HG03039 (cell line): ENCODE results near the gene ALOX5.
"Not testable (repeated sequence)": the region's sequence is repeated elsewhere in the genome, so short reads cannot be mapped to it uniquely, and the experiment has no call there.

ENCODE experiments used
- ATAC-seq: cut with Tn5 transposase; IDR thresholded peaks from one replicate; pipeline ENCODE4 v1.9.1; 2021; ENCODE audit warnings: mild to moderate bottlenecking, moderate library complexity; ENCODE audit not compliant: unreplicated experiment

The ALOX5 gene

DNA sequence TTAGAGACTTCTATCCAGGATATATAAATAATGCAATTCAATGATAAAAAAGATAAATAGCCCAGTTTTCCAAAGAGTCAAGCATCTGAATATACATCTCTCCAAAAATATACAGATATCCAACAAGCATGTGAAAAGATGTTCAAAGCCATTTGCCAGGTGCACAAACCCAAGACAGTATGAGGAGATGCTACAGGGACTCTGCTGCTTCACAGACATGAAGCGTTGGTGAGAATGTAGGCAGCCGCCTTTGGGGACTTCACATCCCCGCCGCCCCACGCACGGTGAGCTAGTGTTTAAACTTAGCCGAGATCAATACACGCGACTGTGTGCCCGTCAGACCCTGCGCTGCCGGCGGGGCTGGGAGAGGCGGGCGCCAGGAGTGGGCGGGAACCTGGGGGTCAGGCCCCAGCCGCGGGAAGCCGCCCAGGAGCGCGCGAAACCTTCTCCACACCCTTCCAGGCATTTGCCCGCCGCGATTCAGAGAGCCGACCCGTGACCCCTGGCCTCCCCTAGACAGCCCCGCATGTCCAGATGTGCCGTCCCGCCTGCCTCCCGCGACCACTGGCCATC, 927 bp upstream of the ALOX5 start:
- peak; percentile 39 for ATAC-seq

DNA sequence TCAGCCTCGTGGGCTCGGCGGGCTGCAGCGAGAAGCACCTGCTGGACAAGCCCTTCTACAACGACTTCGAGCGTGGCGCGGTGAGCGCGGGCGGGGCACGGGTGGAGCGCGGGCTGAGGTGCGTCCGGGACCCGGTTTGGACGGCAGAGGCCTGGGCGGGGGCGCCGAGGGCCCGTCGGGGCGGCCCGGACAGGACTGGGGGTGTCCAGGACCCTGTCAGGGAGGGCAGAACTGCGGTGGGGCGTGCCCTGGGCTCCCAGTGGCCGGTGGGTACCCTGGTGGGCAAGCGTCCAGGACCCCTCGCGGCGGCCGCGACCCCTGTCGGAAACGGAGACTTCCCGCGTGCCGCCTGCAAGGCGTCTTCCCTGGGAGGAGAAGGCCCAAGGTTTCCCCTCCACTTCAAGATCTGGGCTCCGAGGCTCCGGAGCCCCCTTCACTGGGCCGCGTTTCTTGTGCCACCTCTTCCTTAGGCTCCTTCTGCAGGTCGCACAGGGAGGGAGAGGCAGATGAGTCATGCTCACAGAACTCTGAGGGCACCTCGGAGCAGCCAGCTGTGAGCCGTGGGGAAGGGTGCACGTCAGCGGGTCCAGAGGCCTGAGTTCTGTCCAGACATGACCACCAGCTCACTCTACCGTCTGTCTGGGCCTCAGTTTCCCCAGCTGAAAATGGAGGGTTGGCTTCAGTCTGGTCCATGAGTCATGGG, 485 bp downstream of the ALOX5 start:
- no peak for ATAC-seq

DNA sequence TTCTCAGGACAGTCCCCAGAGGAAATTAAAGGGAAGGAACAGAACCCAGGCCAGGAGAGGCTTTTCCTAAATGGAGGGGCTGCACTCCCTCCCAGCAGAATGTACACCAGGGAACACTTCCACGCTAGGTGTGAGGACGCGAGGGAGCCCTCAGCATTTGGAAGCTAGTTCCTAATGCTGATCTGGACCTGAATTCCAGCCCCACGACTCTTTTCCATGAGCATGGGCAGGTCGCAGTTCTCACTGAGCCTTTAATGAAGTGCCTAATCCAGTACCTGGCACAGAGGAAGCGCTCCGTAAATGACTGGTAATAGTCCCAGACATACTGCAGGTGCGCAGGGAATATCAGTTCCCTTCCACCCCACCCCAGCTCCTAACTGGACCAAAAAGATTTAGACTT, 1.1 kb downstream of the ALOX5 start:
- ATAC-seq: no peak

DNA sequence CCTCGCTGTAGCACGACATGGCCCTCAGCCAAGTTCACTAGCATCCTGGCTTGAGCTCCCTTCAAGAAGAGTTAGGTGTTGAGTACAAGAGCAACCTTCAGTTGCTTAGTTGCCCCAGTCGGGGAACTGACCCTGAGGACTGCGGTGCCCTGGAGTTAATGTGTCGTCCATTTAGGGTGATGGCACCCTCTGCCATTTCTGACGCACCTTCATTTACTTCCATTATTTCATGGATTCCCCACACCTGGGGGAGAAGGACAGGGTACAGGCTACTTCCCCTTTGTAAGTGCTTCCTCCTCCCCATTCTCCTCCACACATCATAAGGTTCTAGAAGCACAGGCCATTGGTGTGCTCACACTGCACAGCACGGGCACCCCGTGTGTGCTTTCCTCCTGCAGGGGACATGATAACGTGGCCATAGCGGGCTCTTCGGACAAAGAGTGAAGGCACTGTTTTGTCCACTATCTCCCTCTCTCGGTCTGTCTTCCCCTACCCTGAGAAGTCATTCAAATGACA, 1.8 kb downstream of the ALOX5 start:
- ATAC-seq: no peak

DNA sequence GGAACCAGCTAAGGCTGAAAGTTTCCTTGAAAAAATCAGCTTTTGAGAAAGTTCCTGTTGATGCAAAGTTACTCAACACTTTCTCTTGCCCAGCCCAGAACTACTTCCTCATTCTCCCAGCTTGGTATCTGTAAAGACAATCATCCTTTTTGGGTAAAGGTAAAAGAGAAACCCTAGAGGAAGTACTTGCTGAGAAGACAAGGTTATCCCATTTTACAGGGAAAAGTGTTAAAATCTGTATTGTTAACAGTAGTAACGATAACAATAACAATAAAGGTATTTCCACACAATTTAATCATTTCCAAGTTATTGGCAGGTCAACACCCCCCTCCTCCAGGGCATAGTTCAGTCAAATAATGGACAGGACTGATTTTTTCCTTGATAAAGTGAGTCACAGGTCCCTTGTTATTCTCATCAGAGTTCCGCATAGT, 2.4 kb downstream of the ALOX5 start:
- ATAC-seq: no peak

DNA sequence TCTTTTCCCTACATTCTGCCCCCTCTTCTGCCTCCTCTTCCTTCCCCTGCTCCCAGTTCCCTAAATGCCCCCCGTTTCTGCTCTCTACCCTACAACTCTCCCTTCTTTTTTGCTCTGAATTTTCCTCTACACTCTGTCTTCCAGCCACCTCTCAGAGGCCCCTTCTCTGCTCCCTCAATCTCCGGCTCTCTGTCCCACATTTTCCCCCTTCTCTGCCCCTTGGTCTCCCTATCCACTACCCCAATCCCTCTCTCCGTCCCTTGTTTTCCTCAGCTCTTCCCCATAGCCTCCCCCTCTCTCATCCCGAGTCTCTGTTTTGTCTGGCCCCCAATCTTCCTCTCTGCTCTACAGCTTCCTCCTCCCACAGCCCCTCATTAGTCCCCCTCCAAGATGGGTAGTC, 3.3 kb downstream of the ALOX5 start:
- no peak for ATAC-seq

DNA sequence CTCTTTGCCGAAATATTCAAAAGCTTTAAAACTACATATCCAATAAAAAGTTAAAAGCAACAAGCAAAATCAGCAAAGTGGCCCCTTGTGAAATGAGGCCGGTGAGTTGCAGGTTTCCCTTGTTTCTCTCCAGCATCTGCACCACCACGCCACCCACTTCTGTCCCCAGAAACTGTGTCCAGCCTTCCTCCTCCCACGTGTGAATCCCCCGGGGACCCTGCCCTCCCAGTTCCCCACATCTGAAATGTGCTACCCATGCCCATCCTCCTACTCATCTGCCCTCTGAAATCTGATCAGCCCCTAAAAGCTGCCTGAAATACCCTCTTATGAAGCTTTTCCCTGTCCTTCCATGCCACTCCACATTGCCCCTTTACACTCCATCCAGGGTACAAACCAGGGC, 3.8 kb downstream of the ALOX5 start:
- ATAC-seq: no peak

DNA sequence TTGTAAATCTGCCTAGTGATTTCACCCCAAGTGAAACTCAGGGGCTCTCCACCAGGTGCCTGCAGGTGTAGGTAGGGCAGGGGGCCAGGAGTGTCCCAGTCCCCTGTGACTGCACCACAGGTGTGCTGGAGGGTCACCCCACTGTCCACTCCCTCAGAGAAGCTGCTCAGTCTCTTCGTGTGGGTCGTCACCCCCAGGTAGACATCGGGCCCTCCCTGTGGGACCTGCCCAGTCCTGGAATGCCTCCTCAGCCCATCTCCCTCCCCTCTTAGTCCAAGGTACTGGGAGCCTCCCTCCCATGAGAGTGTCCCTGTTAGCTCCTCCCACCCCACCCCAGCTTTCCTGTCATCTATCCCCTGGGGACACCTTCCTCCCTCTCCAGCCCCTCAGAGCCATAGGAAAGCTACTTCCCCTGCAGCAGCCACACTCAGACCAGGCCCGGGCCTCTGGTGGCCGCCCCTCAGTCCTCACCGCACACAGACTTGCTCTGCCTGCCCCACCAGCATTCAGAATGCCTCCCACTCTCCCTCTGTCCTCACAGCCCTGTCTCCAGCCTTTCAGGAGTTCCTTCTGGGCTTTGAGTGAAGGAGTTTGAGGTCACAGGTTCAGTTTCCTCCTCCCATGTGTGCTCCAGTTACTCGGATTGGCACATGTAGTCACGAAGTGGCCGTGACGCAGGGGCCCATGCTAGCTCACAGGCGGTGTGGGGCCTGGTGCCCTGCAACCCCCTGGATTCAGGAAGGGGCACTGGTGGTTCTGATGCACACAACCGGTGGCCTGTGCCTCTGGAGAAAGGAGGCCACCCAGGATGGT, 5.1 kb downstream of the ALOX5 start:
- no peak for ATAC-seq

DNA sequence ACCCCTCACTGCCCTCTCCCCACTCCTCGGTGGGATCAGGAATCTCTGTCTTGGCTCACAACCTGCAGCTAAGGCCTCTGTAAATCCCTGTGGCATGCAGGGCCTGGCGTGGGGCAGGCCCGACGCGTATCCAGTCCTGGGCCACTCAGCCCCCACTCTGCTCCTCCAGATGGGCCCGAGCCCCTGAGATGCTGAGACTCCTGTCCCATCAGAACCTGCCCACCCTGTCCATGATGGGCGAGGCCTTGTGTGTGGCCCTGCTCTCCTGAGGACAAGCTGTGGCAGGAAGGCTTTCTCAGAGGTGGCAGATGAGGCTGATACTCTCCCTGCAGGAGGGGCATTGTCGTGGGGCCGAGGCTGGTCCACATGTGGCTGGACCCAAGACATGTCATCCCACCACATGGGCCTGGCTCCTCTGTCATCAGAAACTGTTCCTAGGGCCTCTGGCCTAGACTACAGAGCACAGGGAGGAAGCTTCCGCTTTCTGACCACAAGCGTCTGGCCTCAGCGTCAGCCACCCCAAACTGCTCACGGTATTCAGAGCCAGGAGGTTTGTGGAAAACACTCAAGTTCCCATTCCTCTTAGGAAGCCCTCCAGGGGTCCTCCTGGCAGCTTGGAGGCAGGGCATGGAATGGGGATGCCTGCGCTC, 6.0 kb downstream of the ALOX5 start:
- no peak for ATAC-seq

DNA sequence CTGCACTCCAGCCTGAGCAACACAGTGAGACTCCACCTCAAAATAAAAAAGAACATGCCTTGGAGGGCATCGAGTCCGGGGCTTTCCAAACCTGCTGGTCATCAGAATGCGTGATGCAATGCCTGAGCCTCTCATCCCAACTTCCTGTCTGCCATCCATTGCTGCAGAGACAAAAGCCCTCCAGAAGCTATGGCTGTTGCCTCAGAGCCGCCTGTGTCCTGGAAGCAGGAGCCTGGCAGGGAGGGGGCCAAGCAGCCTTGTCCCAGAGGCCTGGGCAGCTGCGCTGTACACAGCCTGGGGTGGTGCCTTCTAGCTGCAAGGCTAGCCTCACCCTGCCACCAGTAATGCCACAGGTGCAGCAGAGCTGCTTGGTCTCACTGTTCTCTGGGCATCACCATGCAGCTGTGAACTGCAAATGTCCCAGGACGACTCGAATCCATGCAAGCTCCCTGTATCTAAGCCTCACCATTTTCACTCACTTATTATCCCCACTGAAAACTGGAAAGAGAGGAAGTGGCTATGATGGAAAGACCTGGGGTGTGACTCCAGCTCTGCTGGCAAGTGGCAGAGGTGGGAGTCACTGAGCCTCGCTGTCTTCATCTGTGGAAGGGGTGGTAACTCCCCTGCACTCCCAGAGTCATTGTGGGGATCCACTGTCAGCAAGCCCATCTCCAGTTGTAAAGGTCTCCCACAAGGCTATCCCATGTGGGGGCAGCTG, 7.0 kb downstream of the ALOX5 start:
- ATAC-seq: no peak

DNA sequence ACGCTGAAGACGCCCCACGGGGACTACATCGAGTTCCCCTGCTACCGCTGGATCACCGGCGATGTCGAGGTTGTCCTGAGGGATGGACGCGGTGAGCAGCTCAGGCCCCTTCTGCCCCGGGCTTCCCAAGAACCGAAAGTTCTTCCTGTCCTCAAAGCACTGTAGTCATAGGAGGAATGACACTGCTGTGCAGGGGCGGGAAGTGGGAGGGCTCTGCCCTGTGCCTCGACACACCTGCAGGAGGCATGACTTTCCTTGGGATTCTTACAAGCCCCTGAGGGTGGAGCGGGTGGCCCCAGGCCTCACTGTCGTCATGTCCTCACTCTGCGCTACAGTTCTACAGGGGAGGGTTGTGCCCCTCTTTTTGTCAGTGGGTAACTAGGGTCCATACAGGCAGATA, 8.6 kb downstream of the ALOX5 start:
- no peak for ATAC-seq

DNA sequence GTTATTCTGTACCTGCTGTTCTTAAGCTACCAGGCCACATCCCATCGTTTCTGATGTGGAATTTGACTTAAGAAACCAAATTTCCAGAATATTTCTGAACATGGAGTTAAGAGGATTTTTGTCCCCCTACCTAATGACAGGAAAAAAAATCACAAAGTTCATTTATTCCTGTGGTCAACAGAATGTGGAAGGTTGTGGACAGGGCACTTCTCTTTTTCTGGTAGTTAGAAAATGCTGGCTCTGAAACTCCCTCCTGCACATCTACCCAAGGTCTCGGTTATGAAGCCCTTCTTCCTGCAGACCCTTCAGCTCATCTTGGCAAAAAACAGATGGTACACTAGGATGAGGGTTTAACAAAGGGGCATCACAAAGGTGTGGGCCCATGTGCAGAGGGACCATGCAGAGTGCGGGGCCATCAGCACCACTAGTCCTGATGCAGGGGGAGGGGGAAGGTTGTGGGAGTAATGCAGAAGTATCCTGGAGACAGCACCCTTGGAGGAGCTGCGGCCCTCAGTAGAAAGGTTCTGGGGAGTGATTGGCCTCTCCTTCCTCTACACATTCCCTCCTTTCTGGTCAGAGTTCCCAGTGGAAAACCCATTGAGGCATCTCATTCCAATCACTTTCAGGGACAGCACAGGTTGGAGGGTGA, 9.8 kb downstream of the ALOX5 start:
- no peak for ATAC-seq

DNA sequence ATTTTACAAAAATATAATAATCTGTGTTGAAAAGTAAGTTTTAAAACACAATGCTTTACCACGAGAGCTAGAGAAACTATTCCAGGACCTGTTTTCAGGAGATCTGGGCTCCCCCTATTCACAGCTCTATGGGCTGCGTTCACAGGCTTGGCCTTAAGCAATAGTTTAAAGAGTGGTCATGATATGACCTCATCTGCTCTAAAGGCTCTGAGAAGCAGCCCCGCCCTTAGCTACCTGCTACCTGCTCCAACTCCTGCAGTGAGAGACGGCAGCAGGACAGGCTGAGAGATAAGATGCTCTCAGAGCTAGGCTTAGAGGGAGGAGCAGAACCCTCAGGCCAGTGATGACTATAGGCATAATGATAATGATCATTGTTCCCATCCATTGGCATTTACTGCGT, 12.6 kb downstream of the ALOX5 start:
- ATAC-seq: no peak

DNA sequence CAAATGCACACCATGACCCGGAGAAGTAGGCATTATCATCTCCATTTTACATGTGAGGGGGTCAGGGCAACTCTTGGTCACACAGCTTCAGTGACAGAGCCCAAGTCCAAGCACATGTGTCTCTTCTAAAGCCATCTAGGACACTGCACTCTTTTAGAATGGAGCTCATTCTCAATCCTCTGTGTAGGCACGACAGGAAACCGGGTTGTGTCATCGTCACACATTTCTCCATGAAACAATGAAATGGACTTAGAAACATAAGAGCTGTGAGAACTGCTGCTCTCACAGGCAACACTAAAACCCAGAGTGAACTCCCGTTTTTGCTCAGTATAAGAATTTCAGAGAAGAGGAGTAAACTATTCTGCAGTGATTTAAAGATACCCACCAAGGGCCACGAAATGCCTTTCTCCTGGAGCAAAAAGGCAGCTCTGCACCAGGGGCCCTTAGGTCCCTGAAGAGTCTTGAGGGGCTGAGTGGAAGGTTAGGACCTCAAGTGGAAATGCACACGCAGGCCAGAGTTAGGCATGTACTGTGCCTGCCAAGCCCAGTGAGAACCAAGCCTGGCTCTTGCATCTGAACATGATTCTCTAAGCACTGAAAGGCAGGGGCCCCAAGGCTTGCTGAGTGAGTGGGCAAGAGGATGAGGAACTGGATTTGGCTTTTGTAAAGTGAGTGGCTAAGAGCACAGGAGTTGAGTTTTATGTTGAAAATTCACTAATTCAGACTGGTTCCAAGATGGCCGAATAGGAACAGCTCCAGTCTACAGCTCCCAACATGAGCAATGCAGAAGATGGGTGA, 13.3 kb downstream of the ALOX5 start:
- ATAC-seq: no peak

DNA sequence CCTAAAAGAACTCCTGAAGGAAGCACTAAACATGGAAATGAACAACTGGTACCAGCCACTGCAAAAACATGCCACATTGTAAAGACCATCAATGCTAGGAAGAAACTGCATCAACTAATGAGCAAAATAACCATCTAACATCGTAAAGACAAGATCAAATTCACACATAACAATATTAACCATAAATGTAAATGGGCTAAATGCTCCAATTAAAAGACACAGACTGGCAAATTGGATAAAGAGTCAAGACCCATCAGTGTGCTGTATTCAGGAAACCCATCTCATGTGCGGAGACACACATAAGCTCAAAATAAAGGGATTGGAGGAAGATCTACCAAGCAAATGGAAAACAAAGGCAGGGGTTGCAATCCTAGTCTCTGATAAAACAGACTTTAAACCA, 15.7 kb downstream of the ALOX5 start:
- not testable (repeated sequence) for ATAC-seq

DNA sequence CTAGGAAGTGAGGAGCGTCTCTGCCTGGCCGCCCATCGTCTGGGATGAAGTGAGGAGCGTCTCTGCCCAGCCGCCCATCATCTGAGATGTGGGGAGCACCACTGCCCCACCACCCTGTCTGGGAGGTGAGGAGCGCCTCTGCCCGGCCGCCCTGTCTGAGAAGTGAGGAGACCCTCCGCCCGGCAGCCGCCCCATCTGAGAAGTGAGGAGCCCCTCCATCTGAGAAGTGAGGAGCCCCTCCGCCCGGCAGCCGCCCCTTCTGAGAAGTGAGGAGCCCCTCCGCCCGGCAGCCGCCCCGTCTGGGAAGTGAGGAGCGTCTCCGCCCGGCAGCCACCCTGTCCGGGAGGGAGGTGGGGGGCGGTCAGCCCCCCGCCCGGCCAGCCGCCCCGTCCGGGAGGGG, 17.6 kb downstream of the ALOX5 start:
- ATAC-seq: not testable (repeated sequence)

DNA sequence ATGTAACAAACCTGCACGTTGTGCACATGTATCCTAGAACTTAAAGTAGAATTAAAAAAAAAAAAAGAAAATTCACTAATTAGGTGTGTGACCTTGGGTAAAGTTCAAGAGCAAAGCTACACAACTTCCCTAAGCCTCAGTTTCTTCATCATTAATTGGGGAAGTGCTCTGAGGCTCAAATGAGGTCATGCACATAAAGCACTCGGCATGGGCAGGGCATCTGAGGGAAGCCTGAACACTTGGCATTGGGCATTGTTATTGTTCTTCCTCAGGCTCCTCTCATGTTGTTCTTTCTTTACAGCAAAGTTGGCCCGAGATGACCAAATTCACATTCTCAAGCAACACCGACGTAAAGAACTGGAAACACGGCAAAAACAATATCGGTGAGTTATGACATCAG, 21.5 kb downstream of the ALOX5 start:
- no peak for ATAC-seq

DNA sequence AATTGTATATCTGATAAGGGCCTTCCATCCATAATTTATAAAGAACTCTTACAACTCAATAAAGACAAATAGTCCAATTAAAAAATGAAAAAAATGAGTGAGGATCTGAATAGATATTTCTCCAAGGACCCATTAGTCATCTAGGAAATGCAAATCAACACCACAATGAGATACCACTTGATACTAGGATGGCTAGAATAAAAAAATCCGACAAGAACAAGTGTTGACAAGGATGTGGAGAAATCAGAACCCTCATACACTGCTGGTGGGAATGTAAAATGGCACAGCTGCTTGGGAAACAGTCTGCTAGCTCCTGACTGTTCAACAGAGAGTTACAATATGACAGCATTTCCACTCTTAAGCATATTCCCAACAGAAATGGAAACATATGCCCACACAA, 24.6 kb downstream of the ALOX5 start:
- ATAC-seq: no peak

DNA sequence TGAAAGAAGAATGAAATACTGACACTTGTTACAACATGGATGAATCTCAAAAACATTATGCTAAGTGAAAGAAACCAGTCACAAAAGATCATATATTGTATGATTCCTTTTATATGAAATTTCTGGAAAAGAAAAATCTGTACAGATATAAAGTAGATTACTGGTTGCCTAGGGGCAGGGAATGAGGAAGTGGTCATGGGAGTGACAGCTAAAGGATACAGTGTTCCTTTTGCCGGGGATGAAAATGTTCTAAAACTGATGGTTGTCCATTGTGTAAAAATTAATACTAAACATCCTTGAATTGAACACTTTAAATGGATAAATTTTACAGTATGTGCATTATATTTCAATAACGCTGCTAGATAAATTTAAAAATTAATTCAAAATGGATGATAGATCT, 25.1 kb downstream of the ALOX5 start:
- no peak for ATAC-seq
